ENCODE results near the gene FBXL14.
A peak's percentile ranks its signal among the peaks of the same experiment; 100 is the strongest.

The FBXL14 gene

GRCh38 chr12:1573960-1574864, 20.2 kb downstream of the FBXL14 start (continued):
- no peak for TF ChIP-seq ZBTB44 (tag by site-specific recombination; IDR thresholded peaks at IDR 0.05)
- TF ChIP-seq PRDM1 (tag by site-specific recombination; IDR thresholded peaks at IDR 0.05), result no peak
- TF ChIP-seq YY2 (tag by site-specific recombination; IDR thresholded peaks at IDR 0.05), result no peak
- no peak for TF ChIP-seq ZNF239 (tag by site-specific recombination; IDR thresholded peaks at IDR 0.05)
- TF ChIP-seq ZNF37A (tag by site-specific recombination; IDR thresholded peaks at IDR 0.05), result no peak
- TF ChIP-seq ZNF148 (tag by site-specific recombination; IDR thresholded peaks at IDR 0.05; ENCODE audit: borderline replicate concordance), result no peak
- peak; percentile 87 for TF ChIP-seq ZSCAN16 (tag by site-specific recombination; IDR thresholded peaks at IDR 0.05)
- TF ChIP-seq ZNF610 (tag by site-specific recombination; IDR thresholded peaks at IDR 0.05; ENCODE audit: borderline replicate concordance), result no peak
- no peak for TF ChIP-seq ZNF558 (tag by site-specific recombination; IDR thresholded peaks at IDR 0.05)
- TF ChIP-seq ZNF501 (tag by site-specific recombination; IDR thresholded peaks at IDR 0.05), result no peak
- TF ChIP-seq ZNF302 (tag by site-specific recombination; IDR thresholded peaks at IDR 0.05; ENCODE audit: low read depth), result no peak
- TF ChIP-seq ZNF510 (tag by site-specific recombination; IDR thresholded peaks at IDR 0.05; ENCODE audit: insufficient replicate concordance), result no peak
- TF ChIP-seq ZBTB11 (tag by site-specific recombination; conservative IDR thresholded peaks at IDR 0.05; ENCODE audit: low read depth), result no peak
- peak; percentile 11; the same call in 1 of the 2 replicates for TF ChIP-seq IKZF3 (tag by site-specific recombination; IDR thresholded peaks at IDR 0.05)
- no peak for TF ChIP-seq ZNF548 (tag by site-specific recombination; IDR thresholded peaks at IDR 0.05)
- TF ChIP-seq ZNF777 (tag by site-specific recombination; IDR thresholded peaks at IDR 0.05; ENCODE audit: borderline replicate concordance), result no peak
- no peak for TF ChIP-seq ZNF146 (tag by site-specific recombination; IDR thresholded peaks at IDR 0.05)
- TF ChIP-seq SCRT1 (tag by site-specific recombination; IDR thresholded peaks at IDR 0.05; ENCODE audit: borderline replicate concordance), result no peak
- no peak for TF ChIP-seq ZNF660 (tag by site-specific recombination; IDR thresholded peaks at IDR 0.05)
- TF ChIP-seq ZNF658 (tag by site-specific recombination; IDR thresholded peaks at IDR 0.05), result no peak
- no peak for TF ChIP-seq ZFP37 (tag by site-specific recombination; IDR thresholded peaks at IDR 0.05)
- no peak for TF ChIP-seq ZNF132 (tag by site-specific recombination; IDR thresholded peaks at IDR 0.05; ENCODE audit: borderline replicate concordance)
- TF ChIP-seq RBAK (tag by site-specific recombination; IDR thresholded peaks at IDR 0.05), result no peak
- TF ChIP-seq ZNF398 (tag by site-specific recombination; IDR thresholded peaks at IDR 0.05), result peak; percentile 29; the same call in 1 of the 2 replicates
- no peak for TF ChIP-seq ZNF19 (tag by site-specific recombination; IDR thresholded peaks at IDR 0.05; ENCODE audit: low read depth)
- no peak for TF ChIP-seq ZBTB21 (tag by site-specific recombination; IDR thresholded peaks at IDR 0.05)
- no peak for TF ChIP-seq ZNF560 (tag by site-specific recombination; IDR thresholded peaks at IDR 0.05; ENCODE audit: borderline replicate concordance)
- TF ChIP-seq ZNF623 (tag by site-specific recombination; IDR thresholded peaks at IDR 0.05), result no peak
- TF ChIP-seq ZNF600 (tag by site-specific recombination; IDR thresholded peaks at IDR 0.05), result 0 out of 2 replicates have a peak, but pooled peaks have one; percentile 41
- TF ChIP-seq ZNF175 (tag by site-specific recombination; IDR thresholded peaks at IDR 0.05), result no peak
